ENCODE measurements around the gene BPTF. TPM values are rescaled to one million over a fixed set of nuclear protein-coding genes. Genes with fewer than 3 reads are reported as not detected.

The BPTF gene
- total and polyA plus RNA-seq, 2 of the 8 experiments (the other 6 are each of a cell fraction or from before 2014, with no cell fraction given), result 107 to 228 TPM

DNA sequence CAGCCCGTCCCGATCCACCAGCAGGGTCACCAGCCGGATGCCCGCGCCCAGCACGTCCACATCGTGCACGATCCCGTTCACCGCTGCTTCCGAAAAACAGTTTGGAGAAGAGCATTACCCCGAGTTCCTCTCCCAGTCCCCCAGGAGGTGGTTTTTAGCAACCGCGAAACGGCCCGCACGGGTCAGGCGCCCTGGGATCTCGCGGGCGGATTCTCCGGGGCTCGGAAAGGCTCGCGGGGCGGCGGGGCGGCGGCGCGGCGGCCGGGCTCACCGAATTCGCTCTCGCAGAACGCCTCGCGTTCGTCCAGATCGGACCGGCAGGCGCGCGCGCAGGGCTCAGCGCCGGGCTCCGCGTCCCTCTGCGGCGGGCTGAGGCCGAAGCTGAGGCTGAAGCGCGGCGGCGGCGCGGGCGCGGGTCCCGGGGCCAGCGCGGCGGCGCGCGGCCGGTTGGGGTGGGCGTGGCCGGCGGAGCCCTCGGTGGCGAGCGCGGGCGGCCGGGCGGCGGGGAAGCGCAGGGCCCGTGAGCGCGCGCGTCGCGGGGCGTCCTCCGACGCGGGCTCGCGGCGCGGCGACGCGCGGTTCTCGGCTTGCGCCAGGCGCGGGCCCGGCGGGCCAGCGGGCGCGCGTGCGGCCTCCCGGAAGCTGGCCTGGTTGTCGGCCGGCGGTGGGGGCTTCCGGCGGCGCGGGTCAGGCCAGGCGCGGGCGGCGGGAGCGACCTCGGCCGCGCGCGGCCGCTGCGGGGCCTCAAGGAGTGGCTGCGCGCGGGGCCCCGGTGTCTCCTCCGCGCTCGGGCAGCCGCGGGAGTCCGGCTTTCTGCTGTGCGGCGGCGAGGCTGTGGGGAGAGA lies 168.1 kb downstream of the BPTF start (continued):
- TF ChIP-seq SUZ12 (IDR thresholded peaks at IDR 0.05; ENCODE audit: low read length) (peak; percentile 22; the same call in 1 of the 2 replicates), TAF1 (IDR thresholded peaks at IDR 0.05; ENCODE audit: low read depth, low read length) (peak; percentile 65; the same call in 1 of the 2 replicates), TBP (IDR thresholded peaks at IDR 0.05; ENCODE audit: low read depth, low read length) (no peak), HDAC6 (IDR thresholded peaks at IDR 0.05; ENCODE audit: low read depth, low read length) (no peak), PHF8 (conservative IDR thresholded peaks at IDR 0.05; ENCODE audit: low read depth, low read length) (peak; percentile 74), EP300 (IDR thresholded peaks at IDR 0.05; ENCODE audit: borderline replicate concordance in 1 of 2, low read depth in 2 of 2, low read length in 2 of 2) (no peak), SAP30 (IDR thresholded peaks at IDR 0.05; ENCODE audit: insufficient read depth, insufficient replicate concordance, low read length) (no peak), SP4 (IDR thresholded peaks at IDR 0.05; ENCODE audit: low read length) (no peak), CHD1 (IDR thresholded peaks at IDR 0.05; ENCODE audit: low read depth, low read length) (no peak), EZH2 (IDR thresholded peaks at IDR 0.05; ENCODE audit: low read depth, low read length, severe bottlenecking) (no peak), CTBP2 (IDR thresholded peaks at IDR 0.05; ENCODE audit: borderline replicate concordance, insufficient read depth, insufficient read length, low read length) (no peak), BRCA1 (IDR thresholded peaks at IDR 0.05; ENCODE audit: low read depth, low read length) (no peak), SIRT6 (IDR thresholded peaks at IDR 0.05; ENCODE audit: low read length) (no peak), CREB1 (IDR thresholded peaks at IDR 0.05) (no peak), TAF7 (optimal IDR thresholded peaks at IDR 0.05; ENCODE audit: borderline replicate concordance, low read depth, low read length) (peak; percentile 33), KDM1A (IDR thresholded peaks at IDR 0.05; ENCODE audit: borderline replicate concordance, low read length) (no peak)
- TF ChIP-seq, protein P1, sequence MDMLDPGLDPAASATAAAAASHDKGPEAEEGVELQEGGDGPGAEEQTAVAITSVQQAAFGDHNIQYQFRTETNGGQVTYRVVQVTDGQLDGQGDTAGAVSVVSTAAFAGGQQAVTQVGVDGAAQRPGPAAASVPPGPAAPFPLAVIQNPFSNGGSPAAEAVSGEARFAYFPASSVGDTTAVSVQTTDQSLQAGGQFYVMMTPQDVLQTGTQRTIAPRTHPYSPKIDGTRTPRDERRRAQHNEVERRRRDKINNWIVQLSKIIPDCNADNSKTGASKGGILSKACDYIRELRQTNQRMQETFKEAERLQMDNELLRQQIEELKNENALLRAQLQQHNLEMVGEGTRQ (IDR thresholded peaks at IDR 0.05; ENCODE audit: low read length), result no peak
- TF ChIP-seq, protein P2, sequence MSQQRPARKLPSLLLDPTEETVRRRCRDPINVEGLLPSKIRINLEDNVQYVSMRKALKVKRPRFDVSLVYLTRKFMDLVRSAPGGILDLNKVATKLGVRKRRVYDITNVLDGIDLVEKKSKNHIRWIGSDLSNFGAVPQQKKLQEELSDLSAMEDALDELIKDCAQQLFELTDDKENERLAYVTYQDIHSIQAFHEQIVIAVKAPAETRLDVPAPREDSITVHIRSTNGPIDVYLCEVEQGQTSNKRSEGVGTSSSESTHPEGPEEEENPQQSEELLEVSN (IDR thresholded peaks at IDR 0.05), result peak; percentile 31; the same call in 1 of the 2 replicates
- TF ChIP-seq, protein P3, sequence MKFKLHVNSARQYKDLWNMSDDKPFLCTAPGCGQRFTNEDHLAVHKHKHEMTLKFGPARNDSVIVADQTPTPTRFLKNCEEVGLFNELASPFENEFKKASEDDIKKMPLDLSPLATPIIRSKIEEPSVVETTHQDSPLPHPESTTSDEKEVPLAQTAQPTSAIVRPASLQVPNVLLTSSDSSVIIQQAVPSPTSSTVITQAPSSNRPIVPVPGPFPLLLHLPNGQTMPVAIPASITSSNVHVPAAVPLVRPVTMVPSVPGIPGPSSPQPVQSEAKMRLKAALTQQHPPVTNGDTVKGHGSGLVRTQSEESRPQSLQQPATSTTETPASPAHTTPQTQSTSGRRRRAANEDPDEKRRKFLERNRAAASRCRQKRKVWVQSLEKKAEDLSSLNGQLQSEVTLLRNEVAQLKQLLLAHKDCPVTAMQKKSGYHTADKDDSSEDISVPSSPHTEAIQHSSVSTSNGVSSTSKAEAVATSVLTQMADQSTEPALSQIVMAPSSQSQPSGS (IDR thresholded peaks at IDR 0.05; ENCODE audit: low read length), result no peak
- TF ChIP-seq, protein P4, sequence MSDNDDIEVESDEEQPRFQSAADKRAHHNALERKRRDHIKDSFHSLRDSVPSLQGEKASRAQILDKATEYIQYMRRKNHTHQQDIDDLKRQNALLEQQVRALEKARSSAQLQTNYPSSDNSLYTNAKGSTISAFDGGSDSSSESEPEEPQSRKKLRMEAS (IDR thresholded peaks at IDR 0.05), result peak; percentile 43; the same call in 1 of the 2 replicates
